ENCODE measurements around the gene CACNA1I.

CACNA1I gene

DNA sequence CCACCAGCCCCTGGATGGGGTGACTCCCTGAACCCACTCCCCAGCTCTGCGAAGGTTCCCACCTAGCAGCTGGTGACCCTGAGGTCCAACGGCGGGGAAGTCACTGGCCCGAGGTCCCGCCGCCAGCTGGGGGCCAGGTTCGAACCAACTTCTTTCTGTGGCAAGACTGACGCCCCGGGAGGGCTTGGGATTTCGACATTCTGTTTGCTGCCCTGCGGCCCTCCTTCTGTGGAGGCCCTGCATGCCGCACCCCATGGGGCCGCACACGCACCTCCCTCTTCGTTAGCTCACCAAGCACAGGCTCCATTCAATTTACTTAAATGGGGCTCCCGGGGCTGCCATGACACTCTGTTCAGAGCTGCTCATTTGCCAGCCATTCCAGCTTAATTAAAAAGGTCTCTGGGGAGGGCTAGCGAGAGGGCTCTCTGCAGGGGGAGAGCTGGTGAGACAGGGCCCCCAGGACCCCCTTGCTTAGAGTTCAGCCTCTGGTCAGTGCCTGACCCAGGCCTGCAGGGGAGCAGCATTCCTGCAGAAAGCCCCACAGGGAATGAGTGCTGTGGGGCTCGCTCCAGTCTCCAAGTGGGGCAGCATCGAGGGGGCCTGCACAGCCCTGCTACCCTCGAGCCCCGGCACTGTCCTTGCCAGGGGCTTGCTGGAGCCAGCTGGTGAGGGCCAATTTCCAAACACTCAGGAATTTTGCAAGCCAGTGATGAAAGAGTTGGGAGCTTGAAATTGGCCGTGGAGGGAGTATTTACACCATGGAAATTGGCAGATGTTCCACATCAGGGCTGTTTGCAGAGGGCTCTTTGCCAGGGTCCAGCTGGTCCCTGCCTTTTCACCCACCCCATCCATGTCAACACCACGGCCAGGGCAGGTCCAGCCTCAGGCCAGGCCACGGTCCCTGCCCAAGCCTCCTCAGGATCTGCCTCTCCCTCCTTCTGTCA lies 80.8 kb downstream of the CACNA1I start:
- DNase-seq (ENCODE audit: low spot score): no peak

GRCh38 chr22:39652990-39653786 lies 82.6 kb downstream of the CACNA1I start:
- no peak for DNase-seq (ENCODE audit: low spot score)

DNA sequence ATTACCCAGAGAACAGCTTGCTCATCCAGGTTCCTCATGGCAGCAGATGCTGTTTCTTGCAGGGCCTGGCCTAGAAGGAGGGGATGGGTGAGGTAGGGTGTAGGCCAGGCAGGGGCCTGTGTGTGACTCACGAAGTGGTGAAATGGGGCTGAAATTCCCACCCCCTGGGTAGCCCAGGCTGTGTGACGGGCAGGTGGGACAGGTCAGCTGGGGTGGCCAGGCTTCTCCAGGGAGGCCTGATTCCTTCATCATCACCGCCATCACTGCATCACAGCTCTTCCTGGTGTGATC lies 83.2 kb downstream of the CACNA1I start:
- DNase-seq (ENCODE audit: low spot score): no peak

DNA sequence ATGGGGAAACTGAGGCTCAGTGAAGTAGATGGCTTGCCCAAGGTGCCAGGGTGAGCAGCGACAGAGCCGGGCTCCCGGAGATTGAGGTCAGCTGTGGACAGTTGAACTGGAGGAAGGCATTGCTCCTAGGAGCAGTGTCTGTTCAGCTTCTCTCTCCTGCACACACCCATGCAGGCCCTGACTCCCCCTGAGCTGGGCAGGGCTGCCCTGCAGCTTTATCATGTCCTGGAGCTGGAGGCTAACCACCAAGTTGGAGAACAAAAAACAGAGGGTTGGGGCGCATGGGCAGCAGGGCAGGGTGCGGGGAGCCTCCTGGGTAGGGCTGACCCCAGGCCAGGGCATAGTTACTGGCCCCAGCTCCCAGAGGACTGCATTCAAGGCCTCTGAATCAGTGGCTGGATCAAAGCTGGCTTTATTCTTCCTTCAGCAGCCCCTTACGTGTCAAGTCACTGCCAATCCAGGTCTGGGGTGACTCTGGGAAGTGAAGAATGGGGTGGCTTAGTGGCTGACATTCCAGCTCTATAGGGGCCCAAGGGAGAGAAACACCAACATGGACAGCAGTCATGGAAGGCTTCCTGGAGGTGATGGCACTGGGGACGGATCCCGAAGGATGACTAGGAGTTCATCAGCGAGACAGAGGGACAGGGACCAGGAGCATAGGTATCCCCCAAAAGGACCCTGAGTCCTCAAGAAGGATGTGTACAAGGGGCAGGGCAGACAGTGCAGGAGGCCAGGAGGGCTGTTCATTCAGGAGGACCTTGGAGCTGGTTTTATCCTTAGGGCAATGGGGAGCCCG lies 83.8 kb downstream of the CACNA1I start:
- DNase-seq (ENCODE audit: low spot score): no peak

GRCh38 chr22:39655004-39655579 lies 84.5 kb downstream of the CACNA1I start:
- DNase-seq (ENCODE audit: low spot score): no peak

- no peak for DNase-seq (ENCODE audit: low spot score)
Observed at GRCh38 chr22:39655831-39656230, 85.3 kb downstream of the CACNA1I start.

- DNase-seq (ENCODE audit: low spot score): no peak
Observed at GRCh38 chr22:39656495-39657490, 86.2 kb downstream of the CACNA1I start.

DNA sequence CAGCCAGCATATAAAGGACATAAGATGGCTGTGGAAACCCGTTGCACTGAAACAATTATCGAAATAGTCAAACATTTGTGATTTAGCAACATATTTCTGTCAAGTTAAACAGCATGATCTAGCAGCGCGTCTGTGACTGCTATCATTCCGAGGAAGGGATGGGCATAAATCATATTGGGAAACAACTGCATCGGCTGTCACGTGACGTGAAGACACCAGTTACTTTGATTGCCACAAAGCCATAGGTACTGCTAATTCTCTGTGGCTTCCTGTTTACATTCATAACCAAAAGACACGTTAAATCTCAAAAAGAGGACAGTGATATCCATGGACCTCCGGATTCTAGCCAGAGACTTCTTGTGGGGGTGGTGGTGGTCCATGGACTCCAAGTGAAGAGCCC lies 87.8 kb downstream of the CACNA1I start:
- DNase-seq (ENCODE audit: low spot score): no peak

DNA sequence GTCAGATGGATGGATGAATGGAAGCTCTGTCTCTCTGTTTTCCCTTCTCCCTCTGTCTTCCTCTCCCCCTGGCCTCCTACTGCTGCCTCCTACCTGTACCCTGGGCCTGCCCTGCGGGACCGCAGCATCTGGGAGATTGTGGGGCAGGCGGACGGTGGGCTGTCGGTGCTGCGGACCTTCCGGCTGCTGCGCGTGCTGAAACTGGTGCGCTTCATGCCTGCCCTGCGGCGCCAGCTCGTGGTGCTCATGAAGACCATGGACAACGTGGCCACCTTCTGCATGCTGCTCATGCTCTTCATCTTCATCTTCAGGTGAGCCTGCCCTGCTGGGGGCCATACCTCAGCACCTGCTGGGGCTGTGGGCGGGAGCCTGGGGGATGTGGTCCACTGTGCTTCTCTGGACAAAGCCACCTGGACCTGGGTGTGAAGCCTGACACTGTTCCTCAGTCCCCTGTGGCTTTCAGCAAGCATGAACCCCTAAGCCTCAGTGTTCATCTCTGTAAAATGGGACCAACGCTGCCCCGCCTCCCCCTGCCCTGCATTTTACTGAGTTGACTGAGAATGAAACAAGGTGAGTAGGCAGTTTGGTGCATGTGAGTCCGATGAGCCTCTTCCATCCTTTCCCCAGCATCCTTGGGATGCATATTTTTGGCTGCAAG lies 88.4 kb downstream of the CACNA1I start:
- no peak for DNase-seq (ENCODE audit: low spot score)

DNA sequence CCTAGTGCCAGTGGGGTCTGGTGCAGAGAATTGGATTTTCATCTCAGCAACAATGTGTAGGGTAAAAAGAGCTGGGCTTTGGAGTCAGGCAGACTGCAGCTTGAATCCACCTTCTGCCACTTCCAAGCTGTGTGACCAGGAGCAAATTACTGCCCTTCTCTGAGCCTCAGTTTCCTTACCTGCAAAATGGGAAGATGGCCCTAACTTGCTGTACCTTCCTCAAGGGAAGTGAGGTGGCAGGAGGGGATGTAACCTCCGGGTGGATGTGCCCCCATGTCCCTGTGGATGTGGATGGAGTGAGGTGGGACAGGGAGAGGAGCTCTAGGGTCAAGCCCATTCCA lies 90.9 kb downstream of the CACNA1I start:
- DNase-seq (ENCODE audit: low spot score): no peak

- DNase-seq (ENCODE audit: low spot score): no peak
Observed at GRCh38 chr22:39661842-39662685, 91.5 kb downstream of the CACNA1I start.

GRCh38 chr22:39662686-39663052 lies 92.1 kb downstream of the CACNA1I start:
- DNase-seq (ENCODE audit: low spot score): no peak

DNA sequence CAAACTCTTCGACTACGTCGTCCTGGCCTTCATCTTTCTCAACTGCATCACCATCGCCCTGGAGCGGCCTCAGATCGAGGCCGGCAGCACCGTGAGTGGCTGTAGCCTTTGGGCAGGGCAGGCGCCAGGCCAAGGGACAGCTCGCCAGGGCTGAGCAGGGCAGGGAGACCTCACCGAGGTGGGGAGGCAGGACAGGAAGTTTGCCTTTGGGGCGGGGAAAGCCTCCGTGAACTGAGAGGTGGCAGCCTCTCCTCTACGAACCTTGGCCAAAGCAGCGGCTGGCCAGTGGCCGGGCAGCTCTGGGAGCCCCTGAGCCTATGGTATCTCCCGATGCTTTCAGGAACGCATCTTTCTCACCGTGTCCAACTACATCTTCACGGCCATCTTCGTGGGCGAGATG lies 93.2 kb downstream of the CACNA1I start:
- no peak for DNase-seq (ENCODE audit: low spot score)

GRCh38 chr22:39664485-39665200 lies 94.1 kb downstream of the CACNA1I start:
- DNase-seq (ENCODE audit: low spot score): no peak

GRCh38 chr22:39665229-39665628 lies 94.7 kb downstream of the CACNA1I start:
- peak; percentile 7 for DNase-seq (ENCODE audit: low spot score)

- no peak for DNase-seq (ENCODE audit: low spot score)
Observed at GRCh38 chr22:39665661-39666431, 95.3 kb downstream of the CACNA1I start.

DNA sequence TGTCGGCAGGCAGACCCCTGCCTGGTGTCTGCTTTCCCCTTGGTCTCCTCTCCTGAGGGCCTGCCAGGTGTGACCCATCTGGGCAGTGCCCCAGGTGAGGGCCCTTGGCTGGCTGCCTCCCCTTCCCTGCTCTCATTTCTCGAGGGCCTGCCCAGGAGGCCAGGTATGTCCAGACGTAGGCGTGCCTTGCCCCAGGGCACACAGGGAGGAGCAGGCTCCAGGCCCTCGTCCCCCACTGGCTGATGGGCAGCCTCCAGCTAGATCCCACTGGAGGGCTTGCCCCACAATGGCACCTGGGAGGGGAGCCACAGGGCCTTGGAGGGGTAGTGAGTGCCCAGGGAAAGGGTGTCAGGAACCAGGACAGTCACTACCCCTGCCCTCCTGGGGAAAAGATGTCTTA lies 95.9 kb downstream of the CACNA1I start:
- no peak for DNase-seq (ENCODE audit: low spot score)

DNA sequence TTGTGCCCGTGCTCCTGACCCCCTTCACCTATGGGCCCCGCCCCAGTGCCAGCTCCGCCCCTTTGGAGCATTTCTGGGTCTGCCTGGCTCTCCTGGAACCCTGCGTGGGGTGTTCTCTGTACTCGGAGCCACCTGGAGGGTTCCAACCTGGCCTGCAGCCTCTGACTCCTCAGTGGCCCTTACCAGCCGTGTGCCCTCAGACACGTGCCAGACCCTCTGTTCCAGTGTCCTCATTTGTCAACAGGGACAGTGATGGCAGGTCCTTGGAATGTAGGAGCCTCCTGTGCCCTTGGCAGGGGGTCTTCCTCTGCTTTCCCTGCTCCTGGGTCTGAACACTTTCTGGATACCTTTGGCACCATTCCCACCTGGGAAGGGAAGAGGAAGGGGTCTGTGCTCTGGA lies 96.4 kb downstream of the CACNA1I start:
- DNase-seq (ENCODE audit: low spot score): no peak

Measured in kidney tubule cell (primary cell).